ENCODE results near the gene SYTL3. TPM values are rescaled to one million over a fixed set of nuclear protein-coding genes. Genes with fewer than 3 reads are reported as not detected.
A peak's percentile ranks its signal among the peaks of the same experiment; 100 is the strongest.

The SYTL3 gene
- total RNA-seq, 1 experiment from 2014 or later: 7.8 TPM

- H2AFZ ChIP-seq: peak overlapping the region; percentile 72
- peak overlapping the region; percentile 89 for H3K4me2 ChIP-seq
- no peaks in the 10 kb centered on the region for H3K9me2 ChIP-seq (ENCODE audit: insufficient read depth)
- H3K79me2 ChIP-seq (ENCODE audit: low read depth): peaks cover 65% of the 10 kb centered on the region
- POLR2A ChIA-PET (ENCODE audit: unreplicated experiment): interaction anchor here (0.6 to 0.7 kb wide), 4 partner anchors 10 to 431 kb away, joined by 3 to 4 read pairs (median 3); no protein-coding TSS in a partner anchor
- peaks cover 14% of the 10 kb centered on the region for H3K36me3 ChIP-seq (ENCODE audit: low read depth)
- peak overlapping the region; percentile 85 for H3K27ac ChIP-seq
- intact Hi-C loops (cut with micrococcal nuclease; ENCODE audit: unreplicated experiment): loop anchor here (2.0 to 10.0 kb wide), 5 partner anchors 21 to 881 kb away; no protein-coding TSS in a partner anchor
- DNase-seq: peak in 1 of 2 experiments; percentile 69
- H3K4me3 ChIP-seq: peak overlapping the region; percentile 68
- peaks cover 63% of the 10 kb centered on the region for H3K4me1 ChIP-seq (replicated peaks; ENCODE audit: insufficient read depth)
- H4K20me1 ChIP-seq (ENCODE audit: insufficient read depth): peaks cover 16% of the 10 kb centered on the region; the same call in 1 of the 2 replicates
- no peak for TF ChIP-seq EZH2 (IDR thresholded peaks at IDR 0.05; ENCODE audit: low read depth)
- no peak for TF ChIP-seq CTCF (conservative IDR thresholded peaks at IDR 0.05)
- BruUV-seq (replicated peaks): TSS peak; percentile 85
- no peaks in the 10 kb centered on the region for H3K27me3 ChIP-seq (ENCODE audit: insufficient read depth, low read depth)
- H3K9me3 ChIP-seq (ENCODE audit: insufficient read depth, low read depth): no peaks in the 10 kb centered on the region
- peaks cover 58% of the 10 kb centered on the region for H3F3A ChIP-seq (ENCODE audit: insufficient read depth, low read depth)
- CTCF ChIA-PET: interaction anchor here (1.0 kb wide), 1 partner anchor 15 kb away, joined by 3 read pairs; no protein-coding TSS in a partner anchor
Observed at GRCh38 chr6:158645064-158646022, 4.5 kb upstream of the SYTL3 start.

- TF ChIP-seq EZH2 (IDR thresholded peaks at IDR 0.05; ENCODE audit: low read depth) (no peak), CTCF (conservative IDR thresholded peaks at IDR 0.05) (no peak)
- H4K20me1 ChIP-seq (ENCODE audit: insufficient read depth): peaks cover 6% of the 10 kb centered on the region; the same call in 1 of the 2 replicates
- no peaks in the 10 kb centered on the region for H3K9me2 ChIP-seq (ENCODE audit: insufficient read depth)
- ChIA-PET POLR2A (ENCODE audit: unreplicated experiment) (interaction anchor here (0.5 to 0.7 kb wide), 3 partner anchors 14 to 476 kb away, joined by 3 to 4 read pairs (median 3); no protein-coding TSS in a partner anchor), CTCF (interaction anchor here (1.0 kb wide), 1 partner anchor 14 kb away, joined by 3 read pairs; no protein-coding TSS in a partner anchor)
- no TSS peak for BruUV-seq (replicated peaks)
- H3K79me2 ChIP-seq (ENCODE audit: low read depth): peaks cover 56% of the 10 kb centered on the region
- H3K4me2 ChIP-seq: peak overlapping the region; percentile 89
- peak overlapping the region; percentile 68; the same call in 1 of the 2 replicates for H3K4me3 ChIP-seq
- H3F3A ChIP-seq (ENCODE audit: insufficient read depth, low read depth): peaks cover 53% of the 10 kb centered on the region
- peak overlapping the region; percentile 34; the same call in 1 of the 2 replicates for H2AFZ ChIP-seq
- peak overlapping the region; percentile 85 for H3K27ac ChIP-seq
- peaks cover 4% of the 10 kb centered on the region for H3K36me3 ChIP-seq (ENCODE audit: low read depth)
- no peaks in the 10 kb centered on the region for H3K9me3 ChIP-seq (ENCODE audit: insufficient read depth, low read depth)
- no peaks in the 10 kb centered on the region for H3K27me3 ChIP-seq (ENCODE audit: insufficient read depth, low read depth)
- peaks cover 54% of the 10 kb centered on the region for H3K4me1 ChIP-seq (replicated peaks; ENCODE audit: insufficient read depth)
- peak; percentile 75 to 92 for DNase-seq
- intact Hi-C loops (cut with micrococcal nuclease; ENCODE audit: unreplicated experiment): loop anchor here (5.0 to 10.0 kb wide), 4 partner anchors 41 to 881 kb away; no protein-coding TSS in a partner anchor
Observed at GRCh38 chr6:158646023-158646910, 3.6 kb upstream of the SYTL3 start.

GRCh38 chr6:158647501-158647900, 2.4 kb upstream of the SYTL3 start:
- H3K27me3 ChIP-seq (ENCODE audit: insufficient read depth, low read depth): no peaks in the 10 kb centered on the region
- H3K36me3 ChIP-seq (ENCODE audit: low read depth): no peaks in the 10 kb centered on the region
- POLR2A ChIA-PET (ENCODE audit: unreplicated experiment): no interaction called here
- no peaks in the 10 kb centered on the region for H3K9me3 ChIP-seq (ENCODE audit: insufficient read depth, low read depth)
- peak overlapping the region; percentile 89 for H3K4me2 ChIP-seq
- peaks cover 44% of the 10 kb centered on the region for H3F3A ChIP-seq (ENCODE audit: insufficient read depth, low read depth)
- H3K27ac ChIP-seq: peak overlapping the region; percentile 85
- peaks cover 44% of the 10 kb centered on the region for H3K79me2 ChIP-seq (ENCODE audit: low read depth)
- peaks cover 42% of the 10 kb centered on the region for H3K4me1 ChIP-seq (replicated peaks; ENCODE audit: insufficient read depth)
- H2AFZ ChIP-seq: no peak overlapping the region
- no peaks in the 10 kb centered on the region for H3K9me2 ChIP-seq (ENCODE audit: insufficient read depth)
- BruUV-seq (replicated peaks): no TSS peak
- intact Hi-C loops (cut with micrococcal nuclease; ENCODE audit: unreplicated experiment): loop anchor here (5.0 to 10.0 kb wide), 4 partner anchors 40 to 883 kb away; no protein-coding TSS in a partner anchor
- H3K4me3 ChIP-seq: no peak overlapping the region
- CTCF ChIA-PET: no interaction called here
- TF ChIP-seq EZH2 (IDR thresholded peaks at IDR 0.05; ENCODE audit: low read depth) (no peak), CTCF (conservative IDR thresholded peaks at IDR 0.05) (no peak)
- no peak for DNase-seq
- H4K20me1 ChIP-seq (ENCODE audit: insufficient read depth): no peaks in the 10 kb centered on the region
